Measurements from ENCODE around the gene TLCD2. TPM values are rescaled to one million over a fixed set of nuclear protein-coding genes. Genes with fewer than 3 reads are reported as not detected.
"Not testable (repeated sequence)": the region's sequence is repeated elsewhere in the genome, so short reads cannot be mapped to it uniquely, and the experiment has no call there.

Gene TLCD2, protein sequence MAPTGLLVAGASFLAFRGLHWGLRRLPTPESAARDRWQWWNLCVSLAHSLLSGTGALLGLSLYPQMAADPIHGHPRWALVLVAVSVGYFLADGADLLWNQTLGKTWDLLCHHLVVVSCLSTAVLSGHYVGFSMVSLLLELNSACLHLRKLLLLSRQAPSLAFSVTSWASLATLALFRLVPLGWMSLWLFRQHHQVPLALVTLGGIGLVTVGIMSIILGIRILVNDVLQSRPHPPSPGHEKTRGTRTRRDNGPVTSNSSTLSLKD
- 0.56 and 0.97 TPM in 2 replicates for total RNA-seq (2014; rRNA removed; shearing (Covaris generic))

DNA sequence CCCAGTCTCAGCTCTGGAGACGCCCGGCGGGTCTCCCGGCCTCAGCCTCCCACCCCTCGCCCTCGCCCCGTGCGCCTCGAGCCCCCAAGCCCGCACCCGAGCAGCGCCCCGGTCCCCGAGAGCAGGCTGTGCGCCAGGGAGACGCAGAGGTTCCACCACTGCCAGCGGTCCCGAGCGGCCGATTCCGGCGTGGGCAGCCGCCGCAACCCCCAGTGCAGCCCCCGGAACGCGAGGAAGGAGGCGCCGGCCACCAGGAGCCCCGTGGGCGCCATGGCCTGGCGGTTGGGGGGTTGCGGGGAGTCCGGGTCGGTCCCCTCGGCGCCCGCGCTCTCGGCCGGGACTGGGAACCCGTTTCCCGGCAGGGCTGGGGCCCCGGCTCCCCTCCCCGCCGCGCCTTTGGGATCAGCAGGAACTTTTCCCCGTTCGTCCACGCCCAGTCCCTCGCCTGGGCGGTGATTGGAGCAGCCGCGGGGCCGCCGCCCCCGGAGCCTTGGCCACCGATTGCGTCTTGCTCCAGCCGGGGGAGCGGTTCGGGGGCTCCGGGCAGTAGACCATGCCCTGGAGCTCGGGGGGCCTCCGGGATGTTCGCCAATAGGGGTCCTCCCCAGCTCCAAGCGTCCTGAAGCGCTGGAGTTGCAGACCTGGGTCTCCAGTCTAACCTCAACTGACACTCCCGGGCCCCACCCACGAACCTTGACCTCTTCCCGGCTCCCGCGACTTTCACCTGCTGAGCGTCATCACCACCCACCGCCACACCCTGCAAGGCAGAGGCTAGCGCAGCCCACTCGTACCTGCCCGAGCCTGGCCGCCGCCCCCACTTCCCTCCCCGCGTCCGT, at the start of gene TLCD2:
TSS of gene TLCD2 (minus strand) at position 407 of the 836 bp plus-strand sequence. CDS start at position 272, 135 bp downstream.
- peak; percentile 53 for DNase-seq (ENCODE audit: low spot score)

- DNase-seq (ENCODE audit: low spot score) = no peak
Observed at GRCh38 chr17:1759529-1759928, 49.4 kb upstream of the TLCD2 start.

- DNase-seq (ENCODE audit: low spot score) = no peak
Observed at GRCh38 chr17:1758807-1759206, 48.6 kb upstream of the TLCD2 start.

DNA sequence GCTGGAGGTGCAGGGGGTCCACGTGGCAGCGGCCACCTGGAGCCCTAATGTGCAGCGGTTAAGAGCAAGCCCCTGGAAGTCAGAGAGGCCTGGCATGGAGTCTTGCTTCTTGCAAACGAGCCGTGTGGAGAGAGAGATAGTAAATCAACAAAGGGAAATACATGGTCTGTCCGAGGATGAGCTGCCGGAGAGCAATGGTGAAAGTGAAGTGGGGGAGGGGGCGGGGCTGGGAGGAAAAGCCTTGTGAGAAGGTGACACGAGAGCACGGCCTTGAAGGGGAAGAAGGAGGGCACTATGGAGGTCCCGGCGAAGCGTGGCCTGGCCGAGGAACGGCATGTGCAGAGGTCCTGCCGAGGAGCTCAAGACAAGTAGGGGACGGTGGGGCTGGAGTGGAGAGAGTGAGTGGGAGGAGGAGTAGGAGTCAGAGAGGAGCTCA, 45.7 kb upstream of the TLCD2 start:
- DNase-seq (ENCODE audit: low spot score) = no peak

- no peak for DNase-seq (ENCODE audit: low spot score)
Observed at GRCh38 chr17:1755252-1755826, 45.2 kb upstream of the TLCD2 start.

GRCh38 chr17:1754430-1755112, 44.4 kb upstream of the TLCD2 start:
- no peak for DNase-seq (ENCODE audit: low spot score)

- no peak for DNase-seq (ENCODE audit: low spot score)
Observed at GRCh38 chr17:1753767-1754429, 43.7 kb upstream of the TLCD2 start.

- peak; percentile 80 for DNase-seq (ENCODE audit: low spot score)
Observed at GRCh38 chr17:1752425-1753262, 42.5 kb upstream of the TLCD2 start.

DNA sequence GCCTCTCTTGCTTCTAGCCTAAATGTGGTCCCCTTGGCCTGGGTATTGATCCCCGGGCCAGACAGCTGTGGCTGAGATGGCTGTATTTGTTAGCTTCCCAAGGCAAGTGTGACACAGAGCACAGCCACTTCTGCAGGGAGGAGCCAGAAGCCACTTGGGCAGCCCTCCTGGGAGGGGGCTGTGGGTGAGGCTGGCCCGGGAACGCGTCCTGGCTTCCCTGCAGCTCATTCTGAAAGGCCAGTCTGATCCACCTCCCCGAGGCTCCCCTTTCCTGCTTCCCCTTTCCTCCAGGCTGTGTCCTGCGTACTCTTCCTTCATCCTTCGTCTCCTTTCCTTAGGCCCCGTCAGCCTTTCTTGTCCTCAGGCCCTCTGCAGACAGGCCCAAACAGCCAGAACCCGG, 40.5 kb upstream of the TLCD2 start:
- DNase-seq (ENCODE audit: low spot score) = no peak

- DNase-seq (ENCODE audit: low spot score) = peak; percentile 31
Observed at GRCh38 chr17:1746975-1747543, 36.9 kb upstream of the TLCD2 start.

- DNase-seq (ENCODE audit: low spot score) = no peak
Observed at GRCh38 chr17:1745513-1746020, 35.4 kb upstream of the TLCD2 start.

DNA sequence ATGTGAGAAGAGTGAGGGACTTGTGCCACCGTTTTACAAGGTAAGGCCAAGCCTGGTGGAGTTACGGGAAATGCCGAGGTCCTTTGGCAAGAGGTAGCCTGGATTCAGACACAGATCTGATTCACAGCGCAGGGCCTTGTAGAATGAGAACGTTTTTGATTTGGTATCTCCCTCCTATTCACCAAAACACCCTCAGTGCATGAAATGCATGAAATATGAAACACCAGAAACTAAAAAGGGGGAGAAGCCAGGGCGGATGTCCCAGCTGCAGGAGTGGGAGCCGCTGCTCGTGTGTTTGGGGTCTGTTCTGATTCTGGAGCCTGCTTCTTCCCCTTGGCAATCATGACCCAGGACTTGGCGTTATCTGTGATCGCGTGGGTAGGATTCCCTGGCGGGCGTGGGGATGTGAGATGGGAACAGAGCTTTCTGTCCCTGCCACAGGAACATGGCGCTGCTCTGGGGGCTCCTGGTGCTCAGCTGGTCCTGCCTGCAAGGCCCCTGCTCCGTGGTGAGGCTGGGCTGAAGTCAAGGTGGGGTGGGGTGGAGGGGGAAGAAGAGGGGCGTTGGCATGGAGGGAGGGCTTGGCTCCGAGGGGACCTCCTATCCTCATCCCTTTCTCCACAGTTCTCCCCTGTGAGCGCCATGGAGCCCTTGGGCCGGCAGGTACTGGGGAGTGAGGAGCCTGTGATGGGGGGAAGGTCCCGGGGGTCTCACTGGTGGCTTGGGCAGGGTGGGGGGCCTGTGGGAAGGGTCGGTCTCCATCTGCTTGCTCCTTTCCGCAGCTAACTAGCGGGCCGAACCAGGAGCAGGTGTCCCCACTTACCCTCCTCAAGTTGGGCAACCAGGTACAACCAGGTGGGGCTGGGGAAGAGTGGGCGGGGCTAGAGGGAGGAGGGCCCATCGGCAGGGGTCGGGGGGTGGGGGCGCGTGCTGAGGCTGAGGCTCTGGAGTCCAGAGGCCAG, 34.7 kb upstream of the TLCD2 start:
- no peak for DNase-seq (ENCODE audit: low spot score)

DNA sequence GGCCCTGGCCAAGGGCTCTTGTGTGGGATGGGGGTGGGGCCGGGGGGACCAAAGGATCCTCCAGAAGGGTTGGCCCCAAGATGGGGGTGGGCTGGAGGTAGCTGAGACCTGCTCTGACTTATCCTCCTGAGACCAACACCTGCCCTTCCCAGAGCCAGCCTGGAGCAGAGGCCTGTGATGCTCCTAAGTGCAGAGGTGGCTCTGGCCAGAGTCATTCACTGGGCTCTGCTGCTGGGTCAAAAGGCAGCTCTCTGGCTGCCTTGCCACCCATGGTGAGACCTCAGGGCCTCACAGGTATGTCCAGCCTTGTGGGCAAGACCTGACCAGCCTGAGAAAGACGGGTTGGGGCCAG, 32.9 kb upstream of the TLCD2 start:
- DNase-seq (ENCODE audit: low spot score) = no peak

DNA sequence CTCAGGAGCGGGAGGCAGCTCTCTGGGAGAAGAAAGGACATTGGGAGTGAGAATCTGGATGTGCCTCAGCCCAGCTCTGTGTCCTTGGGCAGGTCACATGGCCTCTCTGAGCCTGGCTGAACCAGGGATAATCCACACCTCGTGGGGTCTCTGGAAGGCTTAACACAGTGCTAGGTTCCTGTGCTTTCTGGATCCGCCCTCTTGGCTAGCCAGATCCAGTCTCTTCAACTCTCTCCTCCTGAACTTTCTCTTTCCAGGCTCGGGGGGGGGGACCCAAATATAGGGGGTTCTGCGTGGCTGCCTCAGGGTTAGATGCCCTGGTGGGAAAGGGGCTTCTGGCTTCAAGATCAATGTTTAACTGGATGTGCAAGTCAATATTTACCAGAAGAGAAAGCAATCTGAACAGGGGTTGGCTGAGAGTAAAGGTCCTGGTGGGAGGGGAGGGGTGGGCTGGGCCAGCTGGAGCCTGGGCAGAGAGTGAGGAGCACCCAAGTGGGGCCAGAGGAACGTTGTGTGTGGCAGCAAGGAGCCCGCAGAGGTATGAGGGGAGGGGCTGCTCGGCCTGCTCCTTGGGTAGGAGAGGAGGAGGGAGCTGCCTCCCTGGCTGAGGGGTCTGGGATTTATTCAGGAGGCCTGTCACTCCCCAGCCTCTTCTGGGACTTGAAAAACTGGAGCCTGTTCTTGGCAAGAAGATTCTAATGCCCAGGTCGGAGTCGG, 32.4 kb upstream of the TLCD2 start, which contains the start of gene SERPINF2:
TSS of gene SERPINF2 (plus strand) at position 501 of the 717 bp plus-strand sequence. CDS start 2,125 bp downstream, outside the sequence.
- DNase-seq (ENCODE audit: low spot score) = no peak

DNA sequence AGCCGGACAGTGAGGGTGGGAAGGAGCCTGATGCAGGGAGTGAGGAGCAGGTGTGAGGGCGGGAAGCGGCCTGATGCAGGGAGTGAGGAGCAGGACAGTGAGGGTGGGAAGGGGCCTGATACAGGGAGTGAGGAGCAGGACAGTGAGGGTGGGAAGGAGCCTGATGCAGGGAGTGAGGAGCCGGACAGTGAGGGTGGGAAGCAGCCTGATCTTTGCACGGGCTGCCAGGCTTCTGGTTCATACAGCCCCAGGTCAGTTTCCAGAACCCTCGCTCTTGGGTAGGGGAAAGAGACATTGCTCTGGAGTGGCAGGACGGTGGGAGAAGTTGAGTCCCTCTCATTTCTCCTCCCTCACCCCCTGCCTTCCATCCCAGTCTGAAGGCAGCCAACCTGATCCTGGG, 31.7 kb upstream of the TLCD2 start:
- DNase-seq (ENCODE audit: low spot score) = not testable (repeated sequence)

GRCh38 chr17:1737531-1738291, 27.5 kb upstream of the TLCD2 start:
- no peak for DNase-seq (ENCODE audit: low spot score)

Measured in HT-29 (cell line).